Testis (tissue), 3 donors: ENCODE results near the gene CALD1. TPM values are rescaled to one million over a fixed set of nuclear protein-coding genes. Genes with fewer than 3 reads are reported as not detected.
A peak's percentile ranks its signal among the peaks of the same experiment; 100 is the strongest.

ENCODE experiments used
- DNase-seq: peaks from one replicate; pipeline ENCODE4 v3.0.0-alpha.2; 2019
- H3K27ac ChIP-seq, 2 donors: fragments of 200-600 bp; sonication (generic); one replicate each; pipeline ENCODE4 v1.5.1; 2019
- H3K27me3 ChIP-seq: fragments of 200-600 bp; sonication (generic); one replicate; pipeline ENCODE4 v1.5.1; 2019
- H3K36me3 ChIP-seq: fragments of 200-600 bp; sonication (generic); one replicate; pipeline ENCODE4 v1.5.1; 2017; ENCODE audit warnings: low read depth; ENCODE audit errors: missing control alignments
- H3K4me1 ChIP-seq: fragments of 200-600 bp; sonication (generic); one replicate; pipeline ENCODE4 v1.5.1; 2019
- H3K4me3 ChIP-seq, 2 donors: fragments of 200-600 bp; sonication (generic); one replicate each; pipeline ENCODE4 v1.5.1; 2017 to 2019
- H3K9me3 ChIP-seq: fragments of 200-600 bp; sonication (generic); one replicate; pipeline ENCODE4 v1.5.1; 2017
- CTCF ChIP-seq, 3 experiments: fragments of 450-650 bp in 2 of 3; fragments of 200-600 bp in 1 of 3; sonication (generic) in 1 of 3; IDR thresholded peaks; one replicate each; pipeline ENCODE4 v1.5.1; 2016 to 2019; ENCODE audit warnings: antibody characterized with exemption in 3 of 3, mild to moderate bottlenecking in 2 of 3, moderate library complexity in 1 of 3
- POLR2A ChIP-seq: fragments of 450-650 bp; IDR thresholded peaks from one replicate; pipeline ENCODE4 v1.6.1; 2017; ENCODE audit warnings: antibody characterized with exemption, mild to moderate bottlenecking, moderate library complexity
- WGBS, 2 donors: methylation state at CpG; one replicate each; pipeline ENCODE4 v1.1.5; 2018; 5-methylcytosine and 5-hydroxymethylcytosine counted together
- intact Hi-C: fragments of 100-400 bp; cut with DNase I; formaldehyde crosslinking; loops from one replicate; pipeline ENCODE4 v1.15.1; 2023; ENCODE audit warnings: low total_unique reads
- polyA plus RNA-seq: library from polyadenylated mRNA; stranded (reverse); fragments of 350-450 nt; fragmentation: Illumina TruSeq; extraction: RNeasy Lipid Tissue Mini Kit (QIAGEN cat#74804); gene quantifications from one replicate; pipeline ENCODE4 v1.2.3, GENCODE V29; 2014; ENCODE audit warnings: low read depth, low replicate concordance; ENCODE audit not compliant: insufficient read depth
- total RNA-seq, 2 donors: library from RNA; depleted of rRNA; stranded (reverse); fragments of >200 nt; gene quantifications; one replicate each; pipeline ENCODE4 v1.2.3, GENCODE V29; 2016

The CALD1 gene
- total and polyA plus RNA-seq, 3 donors from 2014 or later: 103 to 153 (median 135) TPM

- WGBS, 2 donors: 60 to 70% methylated on average over 17 of the region's 17 CpGs
- no peaks in the 10 kb centered on the region for H3K27me3 ChIP-seq
- TF ChIP-seq POLR2A (no peak), CTCF (IDR thresholded peaks at IDR 0.05) (no peak)
- H3K9me3 ChIP-seq: no peaks in the 10 kb centered on the region
- no peak overlapping the region for H3K27ac ChIP-seq
- peak overlapping the region; percentile 29 to 31 for H3K4me3 ChIP-seq
- no peaks in the 10 kb centered on the region for H3K4me1 ChIP-seq
- H3K36me3 ChIP-seq: no peaks in the 10 kb centered on the region
- DNase-seq: no peak
- intact Hi-C loops: no loop called here
These were observed 167.9 kb downstream of the CALD1 start for GRCh38 chr7:134947329-134947728.

- 74 to 84% methylated on average over 1 of the region's 1 CpG for WGBS, 2 donors
- Histone ChIP-seq H3K4me3 (peak overlapping the region; percentile 29 to 31), H3K4me1 (no peaks in the 10 kb centered on the region), H3K36me3 (no peaks in the 10 kb centered on the region), H3K27ac (no peak overlapping the region), H3K9me3 (no peaks in the 10 kb centered on the region), H3K27me3 (no peaks in the 10 kb centered on the region)
- TF ChIP-seq CTCF (IDR thresholded peaks at IDR 0.05): no peak
- no peak for TF ChIP-seq POLR2A
- DNase-seq: no peak
- intact Hi-C loops: no loop called here
These were observed 168.4 kb downstream of the CALD1 start for GRCh38 chr7:134947831-134948230.

GRCh38 chr7:134948246-134948645 lies 168.8 kb downstream of the CALD1 start:
- intact Hi-C loops: no loop called here
- TF ChIP-seq POLR2A (no peak), CTCF (IDR thresholded peaks at IDR 0.05) (no peak)
- no peak for DNase-seq
- 85% methylated on average over 4 of the region's 4 CpGs for WGBS, 2 donors
- Histone ChIP-seq H3K9me3 (no peaks in the 10 kb centered on the region), H3K27me3 (no peaks in the 10 kb centered on the region), H3K36me3 (no peaks in the 10 kb centered on the region), H3K4me3 (no peak overlapping the region), H3K4me1 (no peaks in the 10 kb centered on the region), H3K27ac (no peak overlapping the region)

GRCh38 chr7:134948736-134949135 lies 169.3 kb downstream of the CALD1 start:
- Histone ChIP-seq H3K4me3 (no peak overlapping the region), H3K36me3 (no peaks in the 10 kb centered on the region), H3K27ac (no peak overlapping the region), H3K27me3 (no peaks in the 10 kb centered on the region), H3K4me1 (no peaks in the 10 kb centered on the region), H3K9me3 (no peaks in the 10 kb centered on the region)
- no peak for DNase-seq
- no peak for TF ChIP-seq CTCF (IDR thresholded peaks at IDR 0.05)
- no peak for TF ChIP-seq POLR2A
- WGBS, 2 donors: 75 to 86% methylated on average over 1 of the region's 1 CpG
- intact Hi-C loops: no loop called here

GRCh38 chr7:134949171-134949570 lies 169.7 kb downstream of the CALD1 start:
- WGBS, 2 donors: 69 to 72% methylated on average over 3 of the region's 3 CpGs
- no peak for DNase-seq
- Histone ChIP-seq H3K36me3 (no peaks in the 10 kb centered on the region), H3K4me3 (no peak overlapping the region), H3K4me1 (no peaks in the 10 kb centered on the region), H3K9me3 (no peaks in the 10 kb centered on the region), H3K27ac (no peak overlapping the region), H3K27me3 (no peaks in the 10 kb centered on the region)
- intact Hi-C loops: no loop called here
- TF ChIP-seq CTCF (IDR thresholded peaks at IDR 0.05) (no peak), POLR2A (no peak)
